ENCODE measurements around the gene TRIP11.

DNA sequence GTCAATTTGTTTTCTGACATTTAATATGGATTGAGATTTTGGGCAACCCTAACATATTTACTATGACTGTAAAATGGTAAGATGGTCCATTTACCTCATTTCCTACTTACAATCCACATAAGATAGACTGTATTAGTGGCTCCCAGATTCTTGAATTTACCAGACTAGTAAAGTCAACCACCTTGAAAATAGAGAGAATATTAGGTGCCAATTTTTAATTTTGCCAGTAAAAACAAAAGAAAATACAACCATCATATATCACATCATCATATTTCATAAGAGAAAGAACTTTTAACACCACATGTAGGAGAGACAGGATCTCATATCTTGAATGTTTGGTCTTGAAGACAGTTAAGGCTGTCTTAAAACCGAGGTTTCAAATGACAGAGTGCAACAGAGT lies 84.7 kb downstream of the TRIP11 start:
- TF ChIP-seq, protein P1, sequence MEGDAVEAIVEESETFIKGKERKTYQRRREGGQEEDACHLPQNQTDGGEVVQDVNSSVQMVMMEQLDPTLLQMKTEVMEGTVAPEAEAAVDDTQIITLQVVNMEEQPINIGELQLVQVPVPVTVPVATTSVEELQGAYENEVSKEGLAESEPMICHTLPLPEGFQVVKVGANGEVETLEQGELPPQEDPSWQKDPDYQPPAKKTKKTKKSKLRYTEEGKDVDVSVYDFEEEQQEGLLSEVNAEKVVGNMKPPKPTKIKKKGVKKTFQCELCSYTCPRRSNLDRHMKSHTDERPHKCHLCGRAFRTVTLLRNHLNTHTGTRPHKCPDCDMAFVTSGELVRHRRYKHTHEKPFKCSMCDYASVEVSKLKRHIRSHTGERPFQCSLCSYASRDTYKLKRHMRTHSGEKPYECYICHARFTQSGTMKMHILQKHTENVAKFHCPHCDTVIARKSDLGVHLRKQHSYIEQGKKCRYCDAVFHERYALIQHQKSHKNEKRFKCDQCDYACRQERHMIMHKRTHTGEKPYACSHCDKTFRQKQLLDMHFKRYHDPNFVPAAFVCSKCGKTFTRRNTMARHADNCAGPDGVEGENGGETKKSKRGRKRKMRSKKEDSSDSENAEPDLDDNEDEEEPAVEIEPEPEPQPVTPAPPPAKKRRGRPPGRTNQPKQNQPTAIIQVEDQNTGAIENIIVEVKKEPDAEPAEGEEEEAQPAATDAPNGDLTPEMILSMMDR (conservative IDR thresholded peaks at IDR 0.05) = no peak
- no peak for TF ChIP-seq ZFX (IDR thresholded peaks at IDR 0.05)

Measured in C4-2B (cell line).